SK-N-SH (cell line): Measurements from ENCODE around the gene LY6G6C.

Source experiments
- EP300 ChIP-seq, 2 experiments: IDR thresholded peaks; 2 replicates each; pipeline versions ENCODE4 v1.4.0 to v1.6.1; 2012; ENCODE audit warnings: borderline replicate concordance in 1 of 2, low read depth in 1 of 2, low read length in 1 of 2
- GABPA ChIP-seq: IDR thresholded peaks from 2 replicates; pipeline ENCODE4 v1.4.0; 2012; ENCODE audit warnings: low read depth, mild to moderate bottlenecking
- MXI1 ChIP-seq: IDR thresholded peaks from 2 replicates; pipeline ENCODE4 v1.6.1; 2012; ENCODE audit warnings: mild to moderate bottlenecking, low read depth, low read length, improper control_type of control experiment
- NFIC ChIP-seq: IDR thresholded peaks from 2 replicates; pipeline ENCODE4 v1.4.0; 2012; ENCODE audit warnings: borderline replicate concordance
- POLR2AphosphoS5 ChIP-seq: IDR thresholded peaks from 2 replicates; pipeline ENCODE4 v1.6.1; 2012; ENCODE audit warnings: low read depth, low read length
- RCOR1 ChIP-seq: fragments of 150-350 bp; IDR thresholded peaks from 2 replicates; pipeline ENCODE4 v1.6.1; 2017; ENCODE audit warnings: antibody characterized with exemption, low read length
- TAF1 ChIP-seq: IDR thresholded peaks from 2 replicates; pipeline ENCODE4 v1.6.1; 2012; ENCODE audit warnings: low read depth, mild to moderate bottlenecking, low read length, moderate library complexity, borderline replicate concordance
- TCF12 ChIP-seq: IDR thresholded peaks from 2 replicates; pipeline ENCODE4 v1.4.0; 2012
- YY1 ChIP-seq: IDR thresholded peaks from 2 replicates; pipeline ENCODE4 v1.4.0; 2012; ENCODE audit warnings: low read depth, mild to moderate bottlenecking
- TF ChIP-seq, protein P1 (sequence below): fragments of 200-600 bp; sonication (generic); IDR thresholded peaks from 2 replicates; pipeline ENCODE4 v1.6.1; 2017; ENCODE audit warnings: antibody characterized with exemption, mild to moderate bottlenecking, moderate library complexity
- TF ChIP-seq, protein P2 (sequence below): fragments of 150-350 bp; IDR thresholded peaks from 2 replicates; pipeline ENCODE4 v1.6.1; 2017; ENCODE audit warnings: antibody characterized with exemption, low read length, low read depth, borderline replicate concordance
- TF ChIP-seq, protein P3 (sequence below): IDR thresholded peaks from 2 replicates; pipeline ENCODE4 v1.4.0; 2012; ENCODE audit warnings: low read depth

DNA sequence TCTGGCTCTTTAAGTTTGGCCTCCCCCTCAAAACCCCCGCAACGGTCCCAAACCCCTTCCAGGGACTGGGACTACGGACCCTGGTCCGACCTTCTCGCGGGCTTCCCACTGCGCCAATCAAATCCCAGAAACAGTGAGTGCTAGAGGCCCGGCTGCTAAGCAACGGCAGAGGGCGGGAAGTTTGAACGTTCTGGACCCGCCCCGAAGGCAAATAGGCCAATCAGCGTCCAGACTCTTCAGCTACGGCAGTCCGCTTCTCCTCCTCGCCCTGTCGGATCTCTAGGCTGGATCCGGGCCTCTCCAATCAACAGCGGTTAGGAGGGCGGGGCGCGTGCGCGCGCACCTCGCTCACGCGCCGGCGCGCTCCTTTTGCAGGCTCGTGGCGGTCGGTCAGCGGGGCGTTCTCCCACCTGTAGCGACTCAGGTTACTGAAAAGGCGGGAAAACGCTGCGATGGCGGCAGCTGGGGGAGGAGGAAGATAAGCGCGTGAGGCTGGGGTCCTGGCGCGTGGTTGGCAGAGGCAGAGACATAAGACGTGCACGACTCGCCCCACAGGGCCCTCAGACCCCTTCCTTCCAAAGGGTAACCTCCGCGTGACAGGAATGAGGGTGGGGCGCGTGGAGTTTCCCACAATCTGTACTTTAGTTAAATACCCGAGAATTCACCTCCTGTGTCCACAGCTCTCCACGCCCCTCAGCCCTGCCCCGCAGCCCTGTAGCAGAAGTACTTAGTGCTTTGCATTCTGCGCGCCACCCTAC, 18.3 kb upstream of the LY6G6C start, which contains the start of gene MSH5:
- peak; percentile 98 for TF ChIP-seq MXI1
- TF ChIP-seq, protein P1, sequence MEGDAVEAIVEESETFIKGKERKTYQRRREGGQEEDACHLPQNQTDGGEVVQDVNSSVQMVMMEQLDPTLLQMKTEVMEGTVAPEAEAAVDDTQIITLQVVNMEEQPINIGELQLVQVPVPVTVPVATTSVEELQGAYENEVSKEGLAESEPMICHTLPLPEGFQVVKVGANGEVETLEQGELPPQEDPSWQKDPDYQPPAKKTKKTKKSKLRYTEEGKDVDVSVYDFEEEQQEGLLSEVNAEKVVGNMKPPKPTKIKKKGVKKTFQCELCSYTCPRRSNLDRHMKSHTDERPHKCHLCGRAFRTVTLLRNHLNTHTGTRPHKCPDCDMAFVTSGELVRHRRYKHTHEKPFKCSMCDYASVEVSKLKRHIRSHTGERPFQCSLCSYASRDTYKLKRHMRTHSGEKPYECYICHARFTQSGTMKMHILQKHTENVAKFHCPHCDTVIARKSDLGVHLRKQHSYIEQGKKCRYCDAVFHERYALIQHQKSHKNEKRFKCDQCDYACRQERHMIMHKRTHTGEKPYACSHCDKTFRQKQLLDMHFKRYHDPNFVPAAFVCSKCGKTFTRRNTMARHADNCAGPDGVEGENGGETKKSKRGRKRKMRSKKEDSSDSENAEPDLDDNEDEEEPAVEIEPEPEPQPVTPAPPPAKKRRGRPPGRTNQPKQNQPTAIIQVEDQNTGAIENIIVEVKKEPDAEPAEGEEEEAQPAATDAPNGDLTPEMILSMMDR, result no peak
- no peak for TF ChIP-seq EP300 (IDR thresholded peaks at IDR 0.05; ENCODE audit: borderline replicate concordance in 1 of 2, low read depth in 1 of 2, low read length in 1 of 2)
- TF ChIP-seq NFIC, result no peak
- TF ChIP-seq, protein P2, sequence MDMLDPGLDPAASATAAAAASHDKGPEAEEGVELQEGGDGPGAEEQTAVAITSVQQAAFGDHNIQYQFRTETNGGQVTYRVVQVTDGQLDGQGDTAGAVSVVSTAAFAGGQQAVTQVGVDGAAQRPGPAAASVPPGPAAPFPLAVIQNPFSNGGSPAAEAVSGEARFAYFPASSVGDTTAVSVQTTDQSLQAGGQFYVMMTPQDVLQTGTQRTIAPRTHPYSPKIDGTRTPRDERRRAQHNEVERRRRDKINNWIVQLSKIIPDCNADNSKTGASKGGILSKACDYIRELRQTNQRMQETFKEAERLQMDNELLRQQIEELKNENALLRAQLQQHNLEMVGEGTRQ, result no peak
- TF ChIP-seq TAF1, result peak; percentile 86
- TF ChIP-seq, protein P3, sequence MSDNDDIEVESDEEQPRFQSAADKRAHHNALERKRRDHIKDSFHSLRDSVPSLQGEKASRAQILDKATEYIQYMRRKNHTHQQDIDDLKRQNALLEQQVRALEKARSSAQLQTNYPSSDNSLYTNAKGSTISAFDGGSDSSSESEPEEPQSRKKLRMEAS, result peak; percentile 94
- peak; percentile 73 for TF ChIP-seq POLR2AphosphoS5
- TF ChIP-seq RCOR1, result no peak
- TF ChIP-seq TCF12, result peak; percentile 1; the same call in 1 of the 2 replicates
- TF ChIP-seq GABPA, result no peak; the same call in 1 of the 2 replicates
- no peak for TF ChIP-seq YY1
